ENCODE measurements around the gene NFIX.

GRCh38 chr19:13073263-13073662, 78.0 kb downstream of the NFIX start:
- TF ChIP-seq GATA2 (IDR thresholded peaks at IDR 0.05; ENCODE audit: low read depth, low read length) (no peak), GATA3 (IDR thresholded peaks at IDR 0.05; ENCODE audit: low read depth, low read length) (no peak)
